GM19239 (cell line): ENCODE results near the gene ZYG11B.
"Not testable (repeated sequence)": the region's sequence is repeated elsewhere in the genome, so short reads cannot be mapped to it uniquely, and the experiment has no call there.

ENCODE experiments used
- DNase-seq: peaks from one replicate; pipeline ENCODE4 v3.0.0; 2011; ENCODE audit warnings: low spot score; ENCODE audit not compliant: insufficient read length
- FAIRE-seq: peaks from 2 replicates; lab custom pipeline; 2011; peaks lifted over from hg19 to GRCh38; lab: Jason Lieb, UNC

The ZYG11B gene

DNA sequence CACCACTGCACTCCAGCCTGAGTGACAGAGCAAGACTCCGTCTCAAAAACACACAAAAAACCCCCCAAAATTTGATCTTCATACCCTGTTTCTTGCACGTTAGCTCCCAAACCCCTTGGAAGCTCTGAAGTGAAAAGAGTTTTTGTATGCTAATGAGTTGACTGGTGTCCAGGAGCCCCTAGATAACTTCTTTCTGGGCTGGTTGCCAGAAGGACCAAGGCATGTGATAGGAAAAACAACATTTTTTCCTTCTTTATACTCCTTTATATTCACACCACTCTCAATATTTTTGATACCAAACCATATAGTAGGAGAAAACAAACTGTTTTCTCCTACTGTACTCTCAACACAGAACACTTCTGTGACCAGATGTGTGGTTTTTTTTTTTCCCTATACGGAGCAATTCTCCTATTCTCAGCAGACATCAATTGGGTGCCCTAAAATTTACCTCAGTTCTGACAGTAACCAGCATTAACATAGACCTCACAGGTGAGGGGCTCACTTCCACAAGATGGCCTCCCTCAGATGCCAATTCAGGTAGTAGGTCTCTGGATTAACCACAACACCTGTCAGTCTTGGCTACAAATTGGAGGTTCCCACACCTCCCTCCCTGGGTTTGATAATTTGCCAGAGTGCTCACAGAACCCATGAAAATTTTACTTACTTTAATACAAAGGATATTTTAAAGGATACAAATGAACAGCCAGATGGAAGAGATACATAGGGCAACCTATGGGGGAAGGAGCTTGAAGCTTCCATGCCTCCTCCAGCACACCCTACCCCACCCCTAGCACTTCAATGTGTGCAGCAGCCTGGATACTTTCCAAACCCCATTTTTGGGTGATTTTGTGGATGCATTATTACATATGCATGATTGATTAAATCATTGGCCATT lies 25.6 kb downstream of the ZYG11B start:
- FAIRE-seq (no peak), DNase-seq (no peak)

GRCh38 chr1:52752484-52752826 lies 26.2 kb downstream of the ZYG11B start:
- no peak for DNase-seq
- no peak for FAIRE-seq

- no peak for FAIRE-seq
- DNase-seq: no peak
Observed at GRCh38 chr1:52753169-52753568, 26.9 kb downstream of the ZYG11B start.

DNA sequence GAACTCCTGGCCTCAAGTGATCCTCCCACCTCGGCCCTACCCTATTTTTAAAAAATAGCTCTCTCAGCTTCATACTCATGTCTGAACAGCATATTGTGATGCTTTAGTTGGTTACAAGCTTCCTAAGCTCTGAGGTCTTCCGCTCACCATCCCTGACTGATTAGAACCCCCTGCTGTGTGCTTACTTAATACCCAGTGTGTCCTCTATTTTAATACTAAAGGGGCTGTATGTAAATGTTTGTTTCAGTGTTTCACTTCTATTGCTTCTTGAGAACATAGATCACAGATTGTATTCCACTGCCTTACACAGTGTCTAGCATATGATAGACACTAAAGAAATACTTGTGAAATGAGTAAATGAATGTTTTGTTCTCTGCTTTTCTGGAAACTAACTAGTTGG lies 29.8 kb downstream of the ZYG11B start:
- FAIRE-seq (no peak), DNase-seq (no peak)

DNA sequence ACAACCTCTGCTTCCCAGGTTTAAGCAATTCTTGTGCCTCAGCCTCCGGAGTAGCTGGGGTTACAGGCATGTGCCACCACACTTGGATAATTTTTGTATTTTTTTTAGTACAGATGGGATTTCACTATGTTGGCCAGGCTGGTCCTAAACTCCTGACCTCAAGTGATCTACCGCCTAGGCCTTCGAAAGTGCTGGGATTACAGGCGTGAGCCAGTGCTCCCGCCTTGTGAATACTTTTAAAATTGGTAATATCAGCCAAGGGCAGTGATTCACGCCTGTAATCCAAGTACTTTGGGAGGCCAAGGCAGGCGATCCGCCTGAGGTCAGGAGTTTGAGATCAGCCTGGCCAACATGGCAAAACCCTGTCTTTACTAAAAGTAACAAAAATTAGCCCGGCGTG lies 33.7 kb downstream of the ZYG11B start:
- FAIRE-seq (no peak), DNase-seq (no peak)

GRCh38 chr1:52767596-52768280 lies 41.5 kb downstream of the ZYG11B start:
- no peak for DNase-seq
- FAIRE-seq: no peak

DNA sequence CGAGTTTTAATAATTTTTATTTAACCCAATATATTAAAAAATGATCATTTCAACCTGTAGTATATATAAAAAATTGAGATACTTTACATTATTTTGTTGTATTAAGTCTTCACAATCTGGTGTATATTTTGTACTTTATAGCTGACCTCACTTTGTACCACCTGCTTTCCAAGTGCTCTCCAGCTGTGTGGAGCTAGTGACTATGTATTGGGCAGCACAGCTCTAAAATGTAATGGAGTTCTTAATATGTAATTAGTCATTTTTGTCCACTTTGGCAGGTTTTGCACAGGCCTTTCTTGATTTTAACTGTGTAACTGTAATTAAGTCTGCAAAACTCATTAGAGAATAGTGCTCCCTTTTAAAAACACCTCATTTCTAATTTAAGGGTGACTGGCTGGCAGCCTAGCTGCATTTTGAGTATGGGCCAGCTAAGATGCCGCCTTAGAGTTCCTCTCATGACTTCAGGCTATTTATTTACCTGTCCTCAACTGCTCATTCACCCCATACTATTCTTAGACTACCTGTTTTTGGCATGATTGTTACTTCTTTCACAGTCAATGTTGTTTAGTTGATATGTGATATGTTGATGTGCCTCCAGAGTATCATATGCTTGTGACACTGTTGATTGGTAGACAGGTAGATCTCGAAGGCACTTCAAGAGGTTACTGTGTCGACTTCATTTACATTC lies 43.2 kb downstream of the ZYG11B start:
- no peak for DNase-seq
- no peak for FAIRE-seq

- no peak for DNase-seq
- FAIRE-seq: no peak
Observed at GRCh38 chr1:52771384-52771783, 45.1 kb downstream of the ZYG11B start.

DNA sequence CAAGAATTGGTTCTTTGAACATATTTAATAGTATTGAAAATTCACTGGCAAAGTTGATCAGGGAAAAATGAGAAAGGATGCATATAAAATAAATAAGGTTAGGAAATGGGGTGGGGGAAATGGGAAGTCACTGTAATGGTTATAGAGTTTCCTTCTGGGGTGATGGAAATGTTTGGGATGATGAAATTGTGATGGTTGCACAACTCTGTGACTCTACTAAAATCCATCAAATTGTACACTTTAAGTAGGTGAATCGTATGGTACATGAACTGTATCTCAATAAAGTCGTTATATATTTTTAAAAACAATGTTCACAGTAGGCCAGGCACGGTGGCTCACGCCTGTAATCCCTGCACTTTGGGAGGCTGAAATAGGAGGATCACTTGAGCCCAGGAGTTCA lies 59.9 kb downstream of the ZYG11B start:
- DNase-seq: no peak
- FAIRE-seq: no peak

DNA sequence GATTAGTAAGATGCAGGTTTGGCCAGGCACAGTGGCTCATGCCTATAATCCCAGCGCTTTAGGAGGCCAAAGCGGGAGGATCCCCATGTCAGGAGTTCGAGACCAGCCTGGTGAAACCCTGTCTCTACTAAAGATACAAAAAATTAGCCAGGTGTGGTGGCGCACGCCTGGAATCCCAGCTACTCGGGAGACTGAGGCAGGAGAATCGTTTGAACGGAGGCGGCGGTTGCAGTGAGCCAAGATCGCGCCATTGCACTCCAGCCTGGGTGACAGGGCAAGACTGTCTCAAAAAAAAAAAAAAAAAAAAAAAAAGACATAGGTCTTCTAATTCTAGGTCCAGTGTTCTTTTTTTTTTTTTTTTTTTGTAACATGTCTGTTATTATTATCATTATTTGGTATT lies 64.2 kb downstream of the ZYG11B start:
- FAIRE-seq, DNase-seq: not testable (repeated sequence)

- FAIRE-seq (no peak), DNase-seq (no peak)
Observed at GRCh38 chr1:52792036-52792435, 65.8 kb downstream of the ZYG11B start.

DNA sequence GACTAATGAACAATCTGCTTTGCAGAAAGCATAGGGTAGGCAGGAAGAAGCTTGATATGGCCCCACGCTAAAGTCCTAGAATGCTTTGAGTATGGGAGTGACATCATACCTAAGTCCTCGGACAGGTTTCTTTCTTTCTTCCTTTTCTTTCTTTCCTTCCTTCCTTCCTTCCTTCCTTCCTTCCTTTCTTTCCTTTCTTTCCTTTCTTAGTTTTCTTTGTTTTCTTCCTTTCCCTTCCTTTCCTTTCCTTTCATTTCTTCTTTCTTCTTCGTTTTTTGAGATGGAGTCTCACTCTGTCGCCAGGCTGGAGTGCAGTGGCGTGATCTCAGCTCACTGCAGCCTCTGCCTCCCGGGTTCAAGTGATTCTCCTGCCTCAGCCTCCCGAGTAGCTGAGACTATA lies 67.5 kb downstream of the ZYG11B start:
- FAIRE-seq, DNase-seq: not testable (repeated sequence)

DNA sequence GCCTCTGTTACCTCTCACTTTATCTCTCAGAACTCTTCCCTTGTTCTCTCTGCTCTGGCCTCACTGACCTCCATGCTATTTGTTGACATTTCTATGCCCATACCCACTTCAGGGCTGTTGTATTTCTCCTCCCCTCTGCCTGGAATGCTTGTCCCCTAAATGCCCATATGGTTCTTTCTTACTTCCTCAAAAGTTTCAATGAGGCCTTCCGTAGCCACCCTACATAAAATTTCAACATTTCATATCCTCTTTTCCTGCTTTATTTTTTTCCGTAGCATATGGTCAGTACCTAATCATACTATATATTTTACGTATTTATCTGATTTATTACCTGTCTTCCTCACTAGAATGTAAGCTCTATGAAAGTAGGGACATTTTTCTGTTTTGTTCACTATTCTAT lies 69.2 kb downstream of the ZYG11B start:
- no peak for DNase-seq
- FAIRE-seq: no peak

DNA sequence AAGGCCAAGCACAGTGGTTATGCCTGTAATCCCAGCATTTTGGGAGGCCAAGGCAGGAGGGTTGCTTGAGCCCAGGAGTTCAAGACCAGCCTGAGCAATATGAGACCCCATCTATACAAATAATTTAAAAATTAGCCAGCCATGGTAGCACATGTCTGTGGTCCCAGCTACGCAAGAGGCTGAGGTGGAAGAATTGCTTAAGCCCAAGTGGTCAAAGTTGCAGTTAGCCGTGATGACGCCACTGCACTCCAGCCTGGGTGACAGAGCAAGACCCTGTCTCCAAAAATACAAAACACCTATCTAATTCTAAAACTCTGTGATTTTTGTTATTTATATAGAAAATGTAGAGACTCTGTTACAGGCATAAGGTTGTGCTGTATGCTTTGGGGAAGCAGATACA lies 72.1 kb downstream of the ZYG11B start:
- no peak for DNase-seq
- FAIRE-seq: no peak

DNA sequence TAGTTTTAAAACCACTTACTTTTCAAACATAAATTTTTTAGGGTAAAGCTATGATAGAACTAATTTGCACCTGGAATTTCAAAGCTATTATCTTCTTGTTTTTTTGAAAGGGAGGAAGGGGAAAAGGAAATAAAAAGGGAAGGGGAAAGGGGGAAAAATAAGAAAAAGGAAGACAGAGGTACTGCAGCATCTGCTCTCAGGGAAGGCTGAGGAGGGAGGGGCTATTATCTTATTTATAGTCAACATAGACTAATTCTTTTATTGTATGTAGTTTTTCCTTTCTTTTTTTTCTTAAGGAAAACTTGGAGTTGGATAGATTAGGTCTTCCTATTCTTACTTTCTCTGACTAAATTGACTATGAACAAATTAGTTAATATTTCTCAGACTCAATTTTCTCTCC lies 74.8 kb downstream of the ZYG11B start:
- FAIRE-seq (no peak), DNase-seq (no peak)

DNA sequence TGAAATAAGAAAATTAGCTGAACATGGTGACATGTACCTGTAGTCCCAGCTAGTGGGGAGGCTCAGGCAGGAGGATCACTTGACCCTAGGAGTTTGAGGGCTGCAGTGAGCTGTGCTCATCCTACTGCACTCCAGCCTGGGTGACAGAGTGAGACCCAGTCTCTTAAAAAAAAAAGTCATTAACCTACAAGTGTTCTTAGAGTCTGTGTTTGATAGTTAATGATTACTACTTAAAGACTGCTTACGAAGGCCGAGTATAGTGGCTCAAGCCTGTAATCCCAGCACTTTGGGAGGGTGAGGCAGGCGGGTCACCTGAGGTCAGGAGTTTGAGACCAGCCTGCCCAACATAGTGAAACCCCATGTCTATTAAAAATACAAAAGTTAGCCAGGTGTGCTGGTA lies 77.8 kb downstream of the ZYG11B start:
- not testable (repeated sequence) for FAIRE-seq, DNase-seq

DNA sequence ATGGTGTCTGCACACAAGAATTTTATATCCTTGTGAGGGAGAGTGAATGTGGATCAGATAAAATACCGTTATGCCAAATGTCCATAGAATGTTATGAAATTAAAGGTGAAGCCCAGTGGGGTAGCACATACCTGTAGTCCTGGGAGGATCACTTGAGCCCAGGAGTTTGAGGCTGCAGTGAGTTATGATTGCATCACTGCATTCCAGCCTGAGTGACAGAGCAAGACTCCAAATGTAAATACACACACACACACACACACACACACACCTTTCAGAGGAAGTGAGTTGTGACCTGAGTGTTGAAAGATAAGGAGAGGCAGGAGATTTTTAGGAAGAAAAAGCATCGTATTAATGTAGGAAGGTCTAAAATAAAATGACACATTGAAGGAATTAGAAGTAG lies 88.2 kb downstream of the ZYG11B start:
- no peak for DNase-seq
- no peak for FAIRE-seq

DNA sequence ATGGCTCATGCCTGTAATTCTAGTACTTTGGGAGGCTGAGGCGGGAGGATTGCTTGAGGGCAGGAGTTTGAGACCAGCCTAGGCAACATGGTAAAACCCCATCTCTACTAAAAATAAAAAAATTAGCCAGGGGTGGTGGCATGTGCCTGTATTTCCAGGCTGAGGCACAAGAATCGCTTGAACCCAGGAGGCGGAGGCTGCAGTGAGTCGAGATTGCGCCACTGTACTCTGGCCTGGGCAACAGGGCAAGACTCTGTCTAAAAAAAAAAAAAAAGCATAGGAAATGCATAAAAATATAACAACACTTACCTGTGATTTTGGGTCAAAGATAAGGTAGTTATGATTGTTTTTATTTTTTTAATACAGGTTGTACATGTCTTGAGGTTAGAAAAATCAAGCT lies 94.6 kb downstream of the ZYG11B start:
- FAIRE-seq, DNase-seq: not testable (repeated sequence)

DNA sequence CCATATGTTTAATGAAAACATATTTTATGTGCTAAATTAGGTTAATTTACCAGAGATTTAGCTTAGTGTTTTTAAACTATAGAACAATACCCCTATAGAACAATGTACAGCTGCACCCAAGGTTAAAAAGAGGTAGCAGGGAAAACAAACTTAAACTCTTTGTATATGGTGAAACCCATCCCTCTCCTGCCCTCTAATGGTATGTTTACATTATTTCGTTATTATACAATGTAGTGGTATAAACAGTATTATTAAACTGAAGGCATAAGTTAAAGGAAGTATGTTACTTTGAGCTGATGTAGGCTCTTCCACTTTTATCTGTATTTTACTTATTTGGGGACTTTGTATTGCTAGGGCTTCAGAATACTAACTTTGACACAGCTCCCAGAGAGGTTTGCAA lies 99.6 kb downstream of the ZYG11B start:
- FAIRE-seq (no peak), DNase-seq (no peak)

DNA sequence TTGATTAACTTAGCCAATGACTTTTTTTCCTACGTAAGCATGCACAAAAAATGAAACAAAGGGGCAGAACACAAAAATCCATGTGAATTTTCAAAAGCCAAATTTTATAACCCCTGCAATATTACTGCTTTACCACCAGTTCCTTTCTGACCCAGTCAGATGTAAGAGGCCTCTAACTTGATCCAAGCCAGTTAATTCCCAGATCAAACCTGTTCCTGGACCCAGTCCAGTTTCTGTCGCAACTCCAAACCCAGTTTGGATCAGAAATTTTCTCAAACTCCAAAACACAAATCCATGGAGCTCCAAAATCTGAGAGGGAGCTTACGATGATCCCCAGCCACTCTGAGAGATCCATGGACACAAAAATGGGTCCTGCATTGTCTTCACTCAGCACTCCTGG lies 108.5 kb downstream of the ZYG11B start:
- FAIRE-seq (no peak), DNase-seq (no peak)

DNA sequence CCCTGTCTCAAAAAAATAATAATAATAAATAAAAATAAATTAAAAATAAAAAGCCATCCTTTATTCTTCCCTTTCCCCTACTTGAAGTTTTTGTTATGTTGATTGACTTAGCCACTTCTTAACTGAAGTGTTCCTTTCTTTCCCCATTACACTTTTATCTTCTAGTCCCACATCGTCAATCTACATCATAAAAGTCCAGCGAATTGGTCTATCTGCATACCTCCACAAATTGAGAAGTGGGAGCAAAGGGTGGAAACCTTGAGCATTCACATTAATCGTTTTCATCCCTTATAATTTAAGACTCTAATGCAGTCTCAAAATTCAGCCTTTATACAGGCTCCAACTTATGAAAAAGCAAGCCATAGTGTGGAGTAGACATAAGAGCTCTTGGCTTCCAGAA lies 109.8 kb downstream of the ZYG11B start:
- FAIRE-seq: no peak
- no peak for DNase-seq
